NCI-H2029 (cell line): ENCODE measurements around the gene RNF214.
"Not testable (repeated sequence)": the region's sequence is repeated elsewhere in the genome, so short reads cannot be mapped to it uniquely, and the experiment has no call there.

Source experiments
- DNase-seq: peaks from one replicate; lab custom pipeline; 2025; lab: John Stamatoyannopoulos, UW

The RNF214 gene

DNA sequence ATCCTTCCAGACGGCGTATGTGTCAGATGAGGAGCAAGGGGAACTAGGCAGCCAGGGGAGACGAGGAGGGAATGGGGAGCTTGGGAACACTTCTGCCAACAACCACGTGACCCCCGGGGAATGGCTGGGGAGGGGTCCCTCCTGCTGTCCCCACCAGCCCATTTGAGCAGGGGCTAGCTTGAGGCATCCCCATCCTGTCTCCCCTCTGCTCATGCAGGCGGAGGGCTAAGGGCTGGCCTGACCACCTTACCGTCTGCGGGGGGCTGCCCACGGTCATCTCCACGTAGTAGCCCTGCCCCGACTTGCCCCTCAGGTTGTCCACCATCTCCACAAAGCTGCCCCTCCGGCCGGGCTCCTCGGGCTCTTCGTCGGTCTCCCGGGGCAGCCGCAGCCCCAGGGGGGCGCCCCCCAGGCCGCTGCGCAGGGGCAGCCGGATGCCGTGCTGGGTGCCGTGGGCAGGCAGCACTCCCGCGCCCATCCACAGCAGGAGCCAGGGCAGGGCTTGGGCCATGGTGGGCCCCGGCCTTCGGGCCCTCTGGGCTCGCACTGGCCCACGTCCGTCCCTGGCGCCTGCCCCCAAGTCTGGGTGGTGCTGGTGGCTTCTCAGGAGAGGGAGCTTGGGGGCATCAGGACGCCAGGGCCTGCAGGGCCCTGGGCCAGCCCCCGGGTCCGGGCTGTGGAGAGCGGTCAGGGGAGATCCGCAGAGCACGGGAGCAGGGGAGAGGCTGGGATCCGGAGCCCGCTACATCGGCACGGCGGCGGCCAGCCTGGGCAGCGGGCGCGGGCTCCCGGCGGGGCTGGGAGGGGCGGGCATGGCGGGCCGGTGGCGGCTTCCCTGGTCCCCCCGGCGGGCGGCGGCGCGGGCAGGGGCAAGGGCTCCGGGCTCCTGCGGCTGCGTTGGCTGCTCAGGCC, 83.1 kb downstream of the RNF214 start:
- DNase-seq, result no peak

DNA sequence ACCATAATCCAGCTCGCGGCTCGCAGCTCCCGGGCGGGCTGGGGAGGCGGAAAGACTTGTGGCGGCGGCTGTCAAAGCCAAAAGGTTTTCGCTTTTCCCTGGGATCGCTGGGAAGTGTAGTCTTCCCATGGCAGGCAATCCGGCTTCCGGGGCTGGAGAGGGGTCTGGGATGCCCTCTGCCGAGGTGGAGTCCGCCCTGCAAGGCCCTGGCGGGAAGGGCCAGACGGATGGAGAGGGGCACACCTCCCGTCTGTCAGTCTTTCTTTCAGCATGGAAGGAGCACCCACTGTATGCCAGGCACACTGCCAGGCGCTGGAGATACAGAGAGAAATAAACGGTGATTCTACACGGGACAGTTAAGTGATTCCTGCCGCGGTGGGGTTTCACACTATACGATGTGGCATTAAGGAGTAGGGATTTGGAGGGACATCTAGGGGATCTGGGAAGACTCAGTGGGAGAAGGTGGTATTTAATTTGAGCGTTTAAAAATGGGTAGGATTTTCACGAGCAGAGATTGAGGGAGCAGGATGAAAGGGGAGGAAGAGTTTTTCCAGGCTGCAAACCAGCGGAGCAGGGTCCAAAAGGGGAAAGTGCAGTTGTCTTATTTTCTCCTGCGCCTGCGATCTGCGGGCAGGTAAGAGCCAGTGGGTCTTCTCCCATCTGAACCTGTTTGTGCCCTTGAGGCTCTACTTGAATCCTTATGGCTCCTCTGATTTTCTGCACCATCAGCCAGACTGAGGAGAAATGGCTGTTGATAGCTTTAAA, 83.9 kb downstream of the RNF214 start, which contains the start of gene BACE1:
Gene BACE1 (minus strand): TSS at position 60 of the 765 bp plus-strand sequence. CDS start 461 bp downstream, outside the sequence.
- DNase-seq, result peak; percentile 54

- no peak for DNase-seq
Observed at GRCh38 chr11:117318738-117319137, 86.3 kb downstream of the RNF214 start.

GRCh38 chr11:117319214-117319840, 86.9 kb downstream of the RNF214 start:
- DNase-seq, result no peak

GRCh38 chr11:117327255-117327566, 94.7 kb downstream of the RNF214 start:
- DNase-seq, result not testable (repeated sequence)

GRCh38 chr11:117327567-117328374, 95.3 kb downstream of the RNF214 start, which contains the start of gene CEP164:
CEP164 (plus strand) TSS chr11:117327854; CDS start chr11:117338587, 10,733 bp downstream.
- peak; percentile 95 for DNase-seq

GRCh38 chr11:117328375-117329010, 96.0 kb downstream of the RNF214 start:
- DNase-seq, result no peak

- no peak for DNase-seq
Observed at GRCh38 chr11:117332843-117333242, 100.4 kb downstream of the RNF214 start.

- no peak for DNase-seq
Observed at GRCh38 chr11:117333917-117334316, 101.4 kb downstream of the RNF214 start.

DNA sequence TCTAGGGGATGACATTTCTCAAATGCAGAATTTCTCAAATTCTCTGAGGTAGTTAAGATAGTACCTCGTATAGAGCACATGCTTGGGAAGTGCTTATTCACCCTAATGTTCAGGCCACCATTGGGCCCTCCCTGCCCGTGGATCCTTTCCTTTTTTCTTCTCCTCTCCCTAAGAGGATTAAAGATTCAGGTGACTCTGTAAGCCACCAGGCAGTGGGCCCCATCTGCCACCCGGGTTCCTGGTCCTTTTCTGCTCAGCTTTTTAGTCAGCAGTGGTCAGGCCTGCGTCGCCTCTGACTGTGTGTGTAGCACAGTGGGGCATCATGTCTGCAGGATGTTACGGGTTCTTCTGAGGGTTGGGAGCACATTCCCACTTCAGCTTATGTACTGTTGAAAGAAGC, 102.4 kb downstream of the RNF214 start:
- no peak for DNase-seq

DNA sequence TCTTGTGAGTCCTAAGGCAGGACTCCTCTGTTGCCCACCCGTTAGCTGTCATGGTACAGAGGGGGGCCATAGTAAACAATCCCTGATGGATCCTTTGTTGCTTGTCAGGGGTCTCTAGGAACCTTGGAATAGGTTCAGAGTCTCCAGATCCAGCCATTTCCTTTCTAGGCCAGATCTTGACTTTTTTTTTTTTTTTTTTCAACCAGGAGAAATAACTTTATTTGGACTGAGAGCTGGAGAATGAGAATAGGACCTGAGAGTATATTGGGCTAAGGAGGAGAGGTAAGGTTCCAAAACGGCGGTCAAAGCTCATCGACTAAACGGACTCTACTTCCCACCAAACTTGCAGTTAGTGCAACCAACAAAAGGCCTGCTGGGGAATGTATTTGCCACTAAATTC, 102.9 kb downstream of the RNF214 start:
- DNase-seq, result no peak
